ENCODE measurements around the gene IMPG2. TPM values are rescaled to one million over a fixed set of nuclear protein-coding genes. Genes with fewer than 3 reads are reported as not detected.
"Not testable (repeated sequence)": the region's sequence is repeated elsewhere in the genome, so short reads cannot be mapped to it uniquely, and the experiment has no call there.

Gene IMPG2
- polyA plus RNA-seq, 1 donor: 0.57 TPM

DNA sequence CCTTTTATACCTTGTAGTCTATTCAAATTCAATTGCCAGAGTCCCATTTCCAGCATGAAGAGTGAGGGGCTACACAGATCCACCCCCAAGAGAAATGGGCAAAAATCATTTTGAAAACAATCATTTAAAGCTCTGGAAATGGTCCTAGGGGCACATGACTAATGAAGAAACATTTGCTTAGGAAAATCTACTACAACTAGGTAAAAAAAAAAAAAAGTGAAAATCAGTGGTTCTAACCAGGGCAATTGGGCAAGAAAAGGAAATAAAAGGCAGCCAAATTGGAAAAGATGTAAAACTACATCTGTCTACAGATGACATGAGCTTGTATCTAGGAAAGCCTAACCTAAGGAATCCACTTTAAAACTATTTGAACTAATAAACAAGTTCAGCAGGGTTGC, 9.4 kb downstream of the IMPG2 start:
- no peak for DNase-seq
- Histone ChIP-seq H3K27me3 (ENCODE audit: control insufficient read depth, insufficient read depth, low read length) (no peaks in the 10 kb centered on the region), H3K4me1 (ENCODE audit: control insufficient read depth, insufficient read depth, low read length) (no peaks in the 10 kb centered on the region), H3K9me3 (ENCODE audit: control insufficient read depth, low read depth, low read length) (peaks cover 5% of the 10 kb centered on the region), H3K36me3 (ENCODE audit: control insufficient read depth, insufficient read depth, low read length) (no peaks in the 10 kb centered on the region), H3K27ac (ENCODE audit: low read length) (no peak overlapping the region), H3K4me3 (ENCODE audit: low read length) (no peak overlapping the region)

DNA sequence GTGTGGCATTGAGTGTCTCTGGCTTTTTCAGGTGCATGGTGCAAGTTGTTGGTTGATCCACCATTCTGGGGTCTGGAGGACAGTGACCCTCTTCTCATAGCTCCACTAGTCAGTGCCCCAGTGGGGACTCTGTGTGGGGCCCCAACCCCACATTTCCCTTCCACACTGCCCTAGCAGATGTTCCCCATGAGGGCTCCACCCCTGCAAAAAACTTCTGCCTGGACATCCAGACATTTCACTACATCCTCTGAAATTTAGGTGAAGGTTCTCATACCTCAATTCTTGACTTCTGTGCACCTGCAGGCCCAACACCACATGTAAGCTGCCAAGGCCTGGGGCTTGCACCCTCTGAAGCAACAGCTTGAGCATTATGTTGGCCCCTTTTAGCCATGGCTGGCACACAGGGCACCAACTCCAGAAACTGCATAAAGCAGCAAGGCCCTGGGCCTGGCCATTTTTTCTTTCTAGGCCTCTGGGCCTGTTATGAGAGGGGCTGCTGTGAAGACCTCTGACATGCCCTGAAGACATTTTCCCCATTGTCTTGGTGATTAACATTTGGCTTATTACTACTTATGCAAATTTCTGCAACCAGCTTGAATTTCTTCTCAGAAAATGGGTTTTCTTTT, 12.1 kb downstream of the IMPG2 start:
- not testable (repeated sequence) for H3K27ac ChIP-seq (ENCODE audit: low read length); H3K27me3 ChIP-seq (ENCODE audit: control insufficient read depth, insufficient read depth, low read length); H3K4me1 ChIP-seq (ENCODE audit: control insufficient read depth, insufficient read depth, low read length); DNase-seq; H3K9me3 ChIP-seq (ENCODE audit: control insufficient read depth, low read depth, low read length); H3K36me3 ChIP-seq (ENCODE audit: control insufficient read depth, insufficient read depth, low read length); H3K4me3 ChIP-seq (ENCODE audit: low read length)

DNA sequence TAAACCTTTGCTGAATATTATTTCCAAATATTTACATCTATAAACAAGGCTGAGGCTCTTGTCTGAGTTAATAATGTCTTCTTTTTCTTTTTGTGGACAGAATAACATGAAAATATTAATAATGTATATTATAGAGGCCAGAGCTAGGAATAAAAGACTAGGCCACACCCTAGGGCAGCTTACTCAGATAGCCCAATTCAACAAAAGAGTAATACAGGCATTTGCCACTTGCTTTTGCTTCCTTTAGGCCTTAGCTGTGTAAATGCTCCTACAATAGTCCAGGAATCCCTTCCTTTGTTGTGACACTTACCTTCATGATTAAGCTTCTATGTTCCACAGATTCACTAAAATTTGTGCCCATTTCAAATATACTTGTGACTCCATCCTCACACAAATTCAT, 16.5 kb downstream of the IMPG2 start:
- H3K9me3 ChIP-seq (ENCODE audit: control insufficient read depth, low read depth, low read length): peaks cover 5% of the 10 kb centered on the region
- DNase-seq: no peak
- no peaks in the 10 kb centered on the region for H3K4me1 ChIP-seq (ENCODE audit: control insufficient read depth, insufficient read depth, low read length)
- no peak overlapping the region for H3K27ac ChIP-seq (ENCODE audit: low read length)
- H3K27me3 ChIP-seq (ENCODE audit: control insufficient read depth, insufficient read depth, low read length): no peaks in the 10 kb centered on the region
- no peak overlapping the region for H3K4me3 ChIP-seq (ENCODE audit: low read length)
- H3K36me3 ChIP-seq (ENCODE audit: control insufficient read depth, insufficient read depth, low read length): no peaks in the 10 kb centered on the region

DNA sequence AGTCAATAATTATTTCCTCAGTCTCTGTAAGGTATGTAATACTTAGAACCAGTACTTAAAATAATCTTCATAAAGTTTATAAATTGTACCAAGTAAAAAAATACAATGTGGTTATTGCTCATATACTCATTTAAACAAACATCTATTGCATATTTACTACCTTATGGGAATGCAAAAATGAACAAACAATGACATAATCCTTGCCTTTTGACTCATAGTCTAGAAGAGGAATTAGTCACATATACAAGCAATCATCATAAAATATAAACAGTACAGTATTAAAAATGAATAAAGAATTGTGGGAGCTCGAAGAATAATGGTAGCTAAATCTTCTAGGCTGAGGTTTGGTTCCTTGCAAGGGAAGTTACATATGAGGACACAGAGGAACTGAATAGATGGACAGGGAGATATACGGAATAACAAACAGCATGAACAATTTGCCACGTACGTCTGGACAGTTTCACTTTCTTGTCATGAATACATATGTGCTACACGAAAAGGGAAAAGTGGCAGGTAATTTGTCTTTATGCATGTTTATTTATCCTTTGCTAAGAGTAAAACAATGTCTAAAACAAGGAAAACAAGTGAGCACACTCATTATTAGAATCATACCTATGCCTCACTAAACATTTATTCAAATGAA, 17.2 kb downstream of the IMPG2 start:
- H3K27me3 ChIP-seq (ENCODE audit: control insufficient read depth, insufficient read depth, low read length): no peaks in the 10 kb centered on the region
- H3K4me3 ChIP-seq (ENCODE audit: low read length): no peak overlapping the region
- H3K27ac ChIP-seq (ENCODE audit: low read length): no peak overlapping the region
- no peaks in the 10 kb centered on the region for H3K36me3 ChIP-seq (ENCODE audit: control insufficient read depth, insufficient read depth, low read length)
- no peaks in the 10 kb centered on the region for H3K4me1 ChIP-seq (ENCODE audit: control insufficient read depth, insufficient read depth, low read length)
- WGBS (ENCODE audit: insufficient coverage, low lambda C conversion rate): 50% methylated on average over 2 of the region's 5 CpGs
- DNase-seq: no peak
- peaks cover 4% of the 10 kb centered on the region for H3K9me3 ChIP-seq (ENCODE audit: control insufficient read depth, low read depth, low read length)

DNA sequence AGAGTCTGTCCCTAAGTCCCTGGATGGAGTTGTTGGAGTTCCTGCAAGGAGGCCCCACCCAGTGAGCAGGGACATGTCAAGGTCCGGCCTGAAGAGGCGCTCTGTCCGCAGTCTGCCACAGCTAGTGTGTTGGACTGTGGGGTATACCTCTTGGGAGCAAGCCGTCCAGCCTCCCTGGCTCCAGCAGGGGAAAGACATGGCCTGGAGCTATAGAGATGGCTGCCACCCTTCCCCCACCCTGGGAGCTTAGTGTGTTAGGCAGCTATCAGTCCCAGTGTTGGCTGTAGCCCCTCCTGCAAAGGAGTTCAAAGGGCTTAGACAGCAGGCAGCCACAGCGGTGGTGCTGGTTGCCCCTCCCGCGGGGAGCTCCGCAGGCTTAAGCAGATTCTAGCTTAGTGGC, 20.3 kb downstream of the IMPG2 start:
- no peaks in the 10 kb centered on the region for H3K4me1 ChIP-seq (ENCODE audit: control insufficient read depth, insufficient read depth, low read length)
- no peak overlapping the region for H3K4me3 ChIP-seq (ENCODE audit: low read length)
- H3K27ac ChIP-seq (ENCODE audit: low read length): no peak overlapping the region
- no peak for DNase-seq
- H3K27me3 ChIP-seq (ENCODE audit: control insufficient read depth, insufficient read depth, low read length): no peaks in the 10 kb centered on the region
- H3K9me3 ChIP-seq (ENCODE audit: control insufficient read depth, low read depth, low read length): no peaks in the 10 kb centered on the region
- no CpG with 5 or more reads among the region's 8 CpGs for WGBS (ENCODE audit: insufficient coverage, low lambda C conversion rate)
- no peaks in the 10 kb centered on the region for H3K36me3 ChIP-seq (ENCODE audit: control insufficient read depth, insufficient read depth, low read length)

DNA sequence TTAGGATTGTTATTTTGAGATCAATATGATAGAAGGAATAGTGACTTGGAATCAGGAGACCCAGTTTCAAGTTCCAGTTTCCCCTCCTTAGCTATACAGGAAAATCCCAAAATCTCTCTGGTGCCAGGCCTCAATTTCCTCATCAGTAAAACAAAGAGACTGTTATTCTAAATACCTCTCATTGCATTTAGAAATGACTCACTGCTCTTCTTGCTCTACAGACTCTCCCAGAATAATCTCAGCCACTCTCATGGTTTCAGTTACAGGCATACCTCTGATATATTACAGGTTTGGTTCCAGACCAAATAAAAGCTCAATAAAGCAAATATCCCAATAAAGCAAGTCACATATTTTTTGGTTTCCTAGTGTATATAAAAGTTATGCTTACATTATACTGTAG, 28.3 kb downstream of the IMPG2 start:
- Histone ChIP-seq H3K27me3 (ENCODE audit: control insufficient read depth, insufficient read depth, low read length) (no peaks in the 10 kb centered on the region), H3K4me3 (ENCODE audit: low read length) (no peak overlapping the region), H3K9me3 (ENCODE audit: control insufficient read depth, low read depth, low read length) (no peaks in the 10 kb centered on the region), H3K4me1 (ENCODE audit: control insufficient read depth, insufficient read depth, low read length) (no peaks in the 10 kb centered on the region), H3K27ac (ENCODE audit: low read length) (no peak overlapping the region), H3K36me3 (ENCODE audit: control insufficient read depth, insufficient read depth, low read length) (no peaks in the 10 kb centered on the region)
- no peak for DNase-seq

DNA sequence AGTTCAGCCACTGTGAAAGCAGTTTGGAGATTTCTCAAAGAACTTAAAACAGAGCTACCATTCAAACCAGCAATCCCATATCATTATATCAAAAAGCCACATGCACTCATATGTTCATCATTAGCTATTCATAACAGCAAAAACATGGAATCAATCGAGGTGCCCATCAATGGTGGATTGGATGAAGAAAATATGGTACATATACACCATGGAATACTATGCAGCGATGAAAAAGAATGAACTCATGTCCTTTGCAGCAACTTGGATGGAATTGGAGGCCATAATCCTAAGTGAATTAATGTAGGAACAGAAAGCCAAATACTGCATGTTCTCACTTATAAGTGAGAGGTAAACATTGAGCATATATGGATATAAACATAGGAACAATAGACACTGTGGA, 32.1 kb downstream of the IMPG2 start:
- Histone ChIP-seq H3K9me3 (ENCODE audit: control insufficient read depth, low read depth, low read length) (no peaks in the 10 kb centered on the region), H3K4me3 (ENCODE audit: low read length) (no peak overlapping the region), H3K27ac (ENCODE audit: low read length) (no peak overlapping the region), H3K36me3 (ENCODE audit: control insufficient read depth, insufficient read depth, low read length) (no peaks in the 10 kb centered on the region), H3K27me3 (ENCODE audit: control insufficient read depth, insufficient read depth, low read length) (no peaks in the 10 kb centered on the region), H3K4me1 (ENCODE audit: control insufficient read depth, insufficient read depth, low read length) (no peaks in the 10 kb centered on the region)
- no peak for DNase-seq
- WGBS (ENCODE audit: insufficient coverage, low lambda C conversion rate): 100% methylated on average over 1 of the region's 2 CpGs

DNA sequence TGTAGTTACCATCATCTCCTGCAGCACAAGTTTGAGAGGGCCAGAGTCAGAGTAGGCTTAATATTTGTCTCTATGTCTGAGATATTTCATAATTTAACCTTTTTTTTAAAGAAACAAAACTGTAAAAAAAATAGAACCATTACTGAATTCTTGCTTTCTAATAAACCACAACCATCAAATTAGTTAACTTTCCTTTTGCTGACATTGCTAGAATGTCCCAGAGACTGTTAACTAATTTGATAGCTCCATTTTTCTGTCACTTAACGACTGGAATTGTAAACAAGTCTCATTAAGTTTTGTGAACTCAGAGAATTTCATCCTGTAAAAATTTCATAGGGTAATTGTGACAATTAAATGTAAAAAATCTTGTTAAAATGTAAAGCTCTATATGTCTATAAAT, 35.6 kb downstream of the IMPG2 start:
- no peak overlapping the region for H3K4me3 ChIP-seq (ENCODE audit: low read length)
- WGBS (ENCODE audit: insufficient coverage, low lambda C conversion rate): 71% methylated on average over 1 of the region's 1 CpG
- H3K27me3 ChIP-seq (ENCODE audit: control insufficient read depth, insufficient read depth, low read length): no peaks in the 10 kb centered on the region

DNA sequence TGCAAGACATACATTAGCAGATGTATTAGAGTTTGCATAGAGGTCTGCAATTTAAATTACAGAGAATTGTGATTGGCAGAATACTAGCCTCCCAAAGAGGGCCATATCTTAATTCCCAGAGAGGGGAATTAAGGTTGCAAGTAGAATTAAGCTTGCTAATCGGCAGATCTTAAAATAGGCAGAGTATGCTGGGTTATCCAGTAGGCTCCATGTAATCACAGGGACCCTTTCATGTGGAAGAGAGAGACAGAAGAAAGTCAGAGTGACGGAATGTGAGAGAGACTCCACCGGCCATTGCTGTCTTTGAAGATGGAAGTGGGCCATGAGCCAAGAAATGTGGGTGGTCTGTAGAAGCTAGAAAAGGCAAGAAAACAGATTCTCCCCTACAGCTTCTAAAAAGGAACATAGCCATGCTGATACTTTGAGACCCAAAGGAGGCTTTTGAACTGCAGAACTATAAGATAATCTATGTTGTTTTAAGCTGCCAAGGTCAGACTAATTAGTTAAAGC, 38.8 kb downstream of the IMPG2 start:
- no peaks in the 10 kb centered on the region for H3K27me3 ChIP-seq (ENCODE audit: control insufficient read depth, insufficient read depth, low read length)
- no peak for DNase-seq
- no peaks in the 10 kb centered on the region for H3K36me3 ChIP-seq (ENCODE audit: control insufficient read depth, insufficient read depth, low read length)
- no peaks in the 10 kb centered on the region for H3K9me3 ChIP-seq (ENCODE audit: control insufficient read depth, low read depth, low read length)
- H3K4me3 ChIP-seq (ENCODE audit: low read length): no peak overlapping the region
- H3K4me1 ChIP-seq (ENCODE audit: control insufficient read depth, insufficient read depth, low read length): no peaks in the 10 kb centered on the region
- no CpG with 5 or more reads among the region's 3 CpGs for whole genome bisulfite sequencing (ENCODE audit: insufficient coverage, low lambda C conversion rate)
- no peak overlapping the region for H3K27ac ChIP-seq (ENCODE audit: low read length)

More for the DNA sequence above, 35.6 kb downstream of the IMPG2 start:
- DNase-seq: no peak
- Histone ChIP-seq H3K36me3 (ENCODE audit: control insufficient read depth, insufficient read depth, low read length) (no peaks in the 10 kb centered on the region), H3K9me3 (ENCODE audit: control insufficient read depth, low read depth, low read length) (no peaks in the 10 kb centered on the region), H3K27ac (ENCODE audit: low read length) (no peak overlapping the region), H3K4me1 (ENCODE audit: control insufficient read depth, insufficient read depth, low read length) (no peaks in the 10 kb centered on the region)

DNA sequence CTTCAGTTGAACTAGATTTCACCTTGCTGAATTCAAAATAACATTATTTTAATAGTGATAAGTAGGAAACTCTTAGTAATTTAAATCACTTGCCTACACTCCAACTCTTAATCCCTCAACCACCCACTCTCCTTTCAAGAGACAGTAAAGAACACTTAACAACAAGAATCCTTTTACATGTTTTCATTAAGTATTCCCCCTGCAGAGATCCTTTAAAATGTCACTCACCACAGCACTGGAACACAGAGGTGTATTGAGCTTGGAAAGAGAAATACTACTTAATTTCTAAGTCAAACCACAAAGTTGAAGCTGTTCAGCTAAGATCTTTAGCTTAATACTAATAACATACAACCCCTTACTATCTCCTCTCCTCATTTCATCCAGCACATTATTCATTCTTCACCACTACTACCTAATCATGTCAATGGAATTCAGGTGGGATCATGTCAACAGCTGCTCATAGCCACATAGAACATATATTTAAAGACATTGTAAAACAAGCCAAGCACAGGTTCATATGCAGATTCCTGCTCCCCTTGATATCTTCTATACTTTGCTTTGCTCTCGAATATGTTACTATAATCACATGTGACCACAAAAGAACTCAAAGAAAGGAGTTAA, 40.5 kb downstream of the IMPG2 start:
- H3K4me3 ChIP-seq (ENCODE audit: low read length): no peak overlapping the region
- no peaks in the 10 kb centered on the region for H3K4me1 ChIP-seq (ENCODE audit: control insufficient read depth, insufficient read depth, low read length)
- no peak overlapping the region for H3K27ac ChIP-seq (ENCODE audit: low read length)
- no peaks in the 10 kb centered on the region for H3K27me3 ChIP-seq (ENCODE audit: control insufficient read depth, insufficient read depth, low read length)
- DNase-seq: no peak
- H3K9me3 ChIP-seq (ENCODE audit: control insufficient read depth, low read depth, low read length): no peaks in the 10 kb centered on the region
- H3K36me3 ChIP-seq (ENCODE audit: control insufficient read depth, insufficient read depth, low read length): no peaks in the 10 kb centered on the region
- no CpG with 5 or more reads among the region's 1 CpG for WGBS (ENCODE audit: insufficient coverage, low lambda C conversion rate)

DNA sequence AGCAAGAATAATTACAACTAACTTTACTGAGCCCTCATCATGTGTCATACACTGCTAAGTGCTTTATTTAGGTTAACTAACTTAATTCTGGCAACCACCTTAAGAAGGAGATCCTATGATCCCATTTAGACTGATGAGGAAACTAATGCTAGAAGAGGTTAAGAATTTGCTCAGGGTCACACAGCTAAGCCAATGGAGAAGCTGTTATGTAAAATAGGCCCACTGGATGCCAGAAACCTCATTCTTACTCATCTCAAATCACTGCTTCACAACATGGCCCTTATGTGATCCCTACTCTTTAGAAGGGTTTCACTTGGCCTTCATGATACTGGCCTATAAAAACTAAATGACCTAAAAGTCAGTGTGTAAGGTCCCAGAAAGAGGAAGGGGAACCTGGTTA, 41.2 kb downstream of the IMPG2 start:
- no peaks in the 10 kb centered on the region for H3K27me3 ChIP-seq (ENCODE audit: control insufficient read depth, insufficient read depth, low read length)
- H3K36me3 ChIP-seq (ENCODE audit: control insufficient read depth, insufficient read depth, low read length): no peaks in the 10 kb centered on the region
- H3K4me3 ChIP-seq (ENCODE audit: low read length): no peak overlapping the region
- no peak overlapping the region for H3K27ac ChIP-seq (ENCODE audit: low read length)
- H3K4me1 ChIP-seq (ENCODE audit: control insufficient read depth, insufficient read depth, low read length): no peaks in the 10 kb centered on the region
- no peak for DNase-seq
- no peaks in the 10 kb centered on the region for H3K9me3 ChIP-seq (ENCODE audit: control insufficient read depth, low read depth, low read length)
